Activated B cell treated with CpG ODN at 0.5 μM for 24 hours (primary cell): ENCODE data around the gene NOP9. TPM values are rescaled to one million over a fixed set of nuclear protein-coding genes. Genes with fewer than 3 reads are reported as not detected.

ENCODE experiments used
- ATAC-seq: fragments of 200-7000 bp; cut with Tn5 transposase; one replicate; pipeline ENCODE4 v1.10.0; 2021; ENCODE audit warnings: low read depth, mild to moderate bottlenecking, moderate library complexity
- CTCF ChIA-PET: fragments of 350-600 bp; sonication (Branson Sonifier 250); formaldehyde crosslinking; loops from one replicate; lab custom pipeline; 2021; ENCODE audit warnings: antibody characterized with exemption; lab: Charles Lee
- POLR2A ChIA-PET: fragments of 350-600 bp; sonication (Branson Sonifier 250); formaldehyde crosslinking; loops from one replicate; lab custom pipeline; 2021; ENCODE audit warnings: antibody characterized with exemption; lab: Charles Lee
- DNase-seq: peaks from one replicate; pipeline ENCODE4 v3.0.0; 2022
- H3K27ac Mint-ChIP-seq: one replicate; pipeline ENCODE4 v1.8.0; 2020; ENCODE audit warnings: mixed read lengths
- H3K27me3 Mint-ChIP-seq: one replicate; pipeline ENCODE4 v1.8.0; 2021; ENCODE audit warnings: mixed read lengths
- H3K36me3 Mint-ChIP-seq: one replicate; pipeline ENCODE4 v1.8.0; 2021; ENCODE audit warnings: low read depth, mixed read lengths
- H3K4me1 Mint-ChIP-seq: one replicate; pipeline ENCODE4 v1.8.0; 2021; ENCODE audit warnings: mixed read lengths
- H3K4me3 Mint-ChIP-seq: one replicate; pipeline ENCODE4 v1.8.0; 2020; ENCODE audit warnings: mild to moderate bottlenecking, mixed read lengths
- H3K9me3 Mint-ChIP-seq: one replicate; pipeline ENCODE4 v1.8.0; 2020; ENCODE audit warnings: mixed read lengths
- CTCF ChIP-seq: fragments of 200-600 bp; IDR thresholded peaks from one replicate; pipeline ENCODE4 v1.8.0; 2022; ENCODE audit warnings: antibody characterized with exemption, mild to moderate bottlenecking
- intact Hi-C: fragments of 100-400 bp; cut with micrococcal nuclease; formaldehyde crosslinking; loops from one replicate; pipeline ENCODE4 v1.15.1; 2024
- total RNA-seq: library from RNA; stranded (reverse); gene quantifications from 2 replicates; pipeline ENCODE4 v1.2.3, GENCODE V29; 2022

NOP9 gene
- total RNA-seq, 1 donor from 2014 or later = 36.4 TPM

DNA sequence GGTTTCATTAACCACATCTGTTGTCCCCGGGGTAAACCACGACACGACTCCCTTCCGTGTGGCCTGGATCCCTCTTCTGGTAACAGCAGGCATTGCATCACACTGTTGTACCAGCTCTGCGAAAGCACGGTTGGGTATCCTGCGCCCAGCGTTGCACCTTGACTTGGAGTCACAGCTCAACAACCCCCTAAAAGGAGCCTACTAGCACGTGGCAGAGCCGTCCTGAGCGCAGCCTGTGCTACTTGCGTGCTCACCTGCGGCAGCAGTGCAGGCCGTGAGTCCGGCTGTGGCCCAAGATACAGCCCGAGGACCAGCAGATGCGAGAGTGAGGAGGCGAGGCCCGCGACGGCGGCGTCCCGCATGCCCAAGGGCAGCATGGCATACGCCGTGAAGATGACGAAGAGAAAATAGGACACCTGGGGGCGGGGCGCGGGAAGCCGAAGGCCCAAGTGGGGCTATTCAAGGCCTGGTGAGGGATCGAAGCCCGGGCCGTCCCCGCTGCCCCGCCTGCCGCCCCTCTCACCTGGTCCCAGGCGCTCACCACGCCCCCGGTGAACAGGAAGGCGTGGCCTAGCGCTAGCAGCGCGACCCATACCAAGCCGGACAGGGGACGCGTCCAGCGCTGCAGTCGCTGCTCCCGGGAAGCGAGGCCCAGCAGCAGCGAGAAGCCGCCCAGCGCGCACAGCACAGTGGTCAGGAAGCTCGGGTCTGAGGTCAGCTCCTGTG lies 32.8 kb downstream of the NOP9 start:
- Mint-ChIP-seq H3K27ac (peak overlapping the region; percentile 42), H3K36me3 (peaks cover 14% of the 10 kb centered on the region), H3K27me3 (peaks cover 14% of the 10 kb centered on the region), H3K9me3 (no peaks in the 10 kb centered on the region), H3K4me1 (peaks cover 39% of the 10 kb centered on the region), H3K4me3 (peak overlapping the region; percentile 83)
- ChIA-PET POLR2A (interaction anchor here (0.5 to 11.5 kb wide), 19 partner anchors 18 to 1904 kb away, joined by 3 to 216 read pairs (median 4); partner anchors contain the start of genes CBLN3, CIDEB, DHRS1 and IRF9), CTCF (interaction anchor here (0.7 to 13.6 kb wide), 22 partner anchors 9 to 342 kb away, joined by 3 to 353 read pairs (median 4); partner anchors contain the start of genes CBLN3, CIDEB, DHRS1 and KHNYN)
- intact Hi-C loops = loop anchor here (1.0 to 10.0 kb wide), 9 partner anchors 21 to 778 kb away; partner anchors contain the start of genes CHMP4A, DHRS1, LTB4R and NOP9
- no peak for TF ChIP-seq CTCF
- peak; percentile 95 for ATAC-seq
- peak; percentile 63 for DNase-seq

GRCh38 chr14:24334431-24335291 lies 35.0 kb downstream of the NOP9 start, which contains the start of gene ADCY4:
TSS of gene ADCY4 (minus strand) at chr14:24335071. CDS start at chr14:24334652, 419 bp downstream.
- H3K4me3 Mint-ChIP-seq = peak within 1 kb of the TSS; percentile 41
- intact Hi-C loops = loop anchor here (5.0 to 10.0 kb wide), 3 partner anchors 37 to 780 kb away; partner anchors contain the start of genes DHRS1, NOP9, THTPA and ZFHX2
- POLR2A ChIA-PET = interaction anchor here (1.1 to 11.5 kb wide), 6 partner anchors 11 to 102 kb away, joined by 3 to 216 read pairs (median 16); partner anchors contain the start of genes CBLN3 and KHNYN
- no peaks in the 10 kb centered on the region for H3K9me3 Mint-ChIP-seq
- DNase-seq (peak; percentile 46), ATAC-seq (no peak)
- peaks cover 14% of the 10 kb centered on the region for H3K27me3 Mint-ChIP-seq
- H3K4me1 Mint-ChIP-seq = peaks cover 52% of the 10 kb centered on the region
- H3K36me3 Mint-ChIP-seq = peaks cover 21% of the 10 kb centered on the region
- no peak for TF ChIP-seq CTCF
- CTCF ChIA-PET = interaction anchor here (1.4 to 13.6 kb wide), 6 partner anchors 11 to 146 kb away, joined by 4 to 353 read pairs (median 18); partner anchors contain the start of genes CBLN3, IPO4 and KHNYN
- H3K27ac Mint-ChIP-seq = no peak within 1 kb of the TSS

DNA sequence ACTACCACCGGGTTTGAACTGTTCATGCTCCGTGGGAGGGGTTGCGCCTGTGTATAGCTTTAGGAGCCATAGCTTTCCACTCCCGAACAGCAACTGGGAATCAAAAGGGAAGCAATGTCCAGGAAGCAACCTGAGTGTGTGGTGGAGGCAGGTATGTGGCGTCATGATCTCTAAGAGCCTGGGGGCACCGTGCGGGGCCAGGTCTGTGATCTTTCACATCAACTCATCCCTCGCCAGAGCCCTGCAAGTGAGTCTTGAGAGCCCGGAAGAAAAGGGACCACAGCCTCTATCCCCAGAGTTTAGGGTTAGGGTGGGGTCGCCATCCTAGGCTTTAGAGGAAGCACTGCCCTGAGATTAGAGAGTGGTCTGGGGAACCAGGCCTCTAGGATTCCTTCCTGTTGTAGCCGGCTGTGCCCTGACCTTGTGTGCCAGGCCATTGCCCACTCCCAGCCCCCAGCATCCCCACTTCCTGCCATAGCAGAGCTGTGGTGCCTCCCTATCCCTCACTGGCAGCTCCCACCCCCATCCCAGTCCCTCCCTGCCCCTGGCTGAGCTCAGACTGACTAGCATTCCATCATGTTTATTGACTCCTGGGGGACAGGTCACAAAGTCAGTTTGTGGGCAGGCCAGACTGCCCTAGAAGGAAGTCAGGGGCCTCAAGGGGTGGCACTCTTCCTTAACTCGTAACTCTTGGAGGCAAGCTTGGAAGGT lies 36.0 kb downstream of the NOP9 start:
- ChIA-PET CTCF (interaction anchor here (1.1 to 13.6 kb wide), 2 partner anchors 74 to 98 kb away, joined by 3 to 353 read pairs; partner anchors contain the start of genes CBLN3 and KHNYN), POLR2A (interaction anchor here (1.1 to 11.5 kb wide), 4 partner anchors 30 to 101 kb away, joined by 3 to 216 read pairs (median 15); partner anchors contain the start of genes CBLN3 and KHNYN)
- Mint-ChIP-seq H3K27ac (no peak overlapping the region), H3K36me3 (peaks cover 22% of the 10 kb centered on the region), H3K4me1 (peaks cover 58% of the 10 kb centered on the region), H3K27me3 (peaks cover 14% of the 10 kb centered on the region), H3K4me3 (peak overlapping the region; percentile 38), H3K9me3 (no peaks in the 10 kb centered on the region)
- intact Hi-C loops = loop anchor here (10.0 kb wide), 2 partner anchors 339 to 781 kb away; partner anchors contain the start of genes THTPA and ZFHX2
- ATAC-seq (no peak), DNase-seq (no peak)
- TF ChIP-seq CTCF = no peak

GRCh38 chr14:24337144-24337823 lies 37.6 kb downstream of the NOP9 start:
- peaks cover 22% of the 10 kb centered on the region for H3K36me3 Mint-ChIP-seq
- H3K27ac Mint-ChIP-seq = no peak overlapping the region
- intact Hi-C loops = loop anchor here (10.0 kb wide), 2 partner anchors 338 to 782 kb away; partner anchors contain the start of genes THTPA and ZFHX2
- POLR2A ChIA-PET = interaction anchor here (1.0 to 11.5 kb wide), 2 partner anchors 94 to 99 kb away, joined by 3 to 216 read pairs; partner anchors contain the start of genes CBLN3 and KHNYN
- H3K4me1 Mint-ChIP-seq = peaks cover 51% of the 10 kb centered on the region
- CTCF ChIA-PET = interaction anchor here (0.7 to 13.6 kb wide), 2 partner anchors 26 to 97 kb away, joined by 3 to 353 read pairs; partner anchors contain the start of genes CBLN3, KHNYN and LTB4R
- no peak for TF ChIP-seq CTCF
- ATAC-seq (no peak), DNase-seq (no peak)
- peaks cover 18% of the 10 kb centered on the region for H3K27me3 Mint-ChIP-seq
- H3K4me3 Mint-ChIP-seq = no peak overlapping the region
- H3K9me3 Mint-ChIP-seq = no peaks in the 10 kb centered on the region
